DND-41 (cell line): ENCODE measurements around the gene KIFAP3.

Experiments used
- CTCF ChIP-seq: IDR thresholded peaks from 2 replicates; pipeline ENCODE4 v1.5.1; 2012; ENCODE audit warnings: borderline replicate concordance, low read length, moderate library complexity, mild to moderate bottlenecking; ENCODE audit not compliant: poor library complexity, severe bottlenecking; ENCODE audit errors: extremely low read depth
- EZH2 ChIP-seq: IDR thresholded peaks from 3 replicates; pipeline ENCODE4 v1.6.1; 2012; ENCODE audit warnings: borderline replicate concordance, low read depth, mild to moderate bottlenecking, moderate library complexity, low read length, inconsistent platforms; ENCODE audit not compliant: severe bottlenecking

- TF ChIP-seq CTCF: no peak
- no peak for TF ChIP-seq EZH2
Measured at GRCh38 chr1:169904834-169905233, 169.7 kb downstream of the KIFAP3 start.
